Measurements from ENCODE around the gene FARS2.

The FARS2 gene

DNA sequence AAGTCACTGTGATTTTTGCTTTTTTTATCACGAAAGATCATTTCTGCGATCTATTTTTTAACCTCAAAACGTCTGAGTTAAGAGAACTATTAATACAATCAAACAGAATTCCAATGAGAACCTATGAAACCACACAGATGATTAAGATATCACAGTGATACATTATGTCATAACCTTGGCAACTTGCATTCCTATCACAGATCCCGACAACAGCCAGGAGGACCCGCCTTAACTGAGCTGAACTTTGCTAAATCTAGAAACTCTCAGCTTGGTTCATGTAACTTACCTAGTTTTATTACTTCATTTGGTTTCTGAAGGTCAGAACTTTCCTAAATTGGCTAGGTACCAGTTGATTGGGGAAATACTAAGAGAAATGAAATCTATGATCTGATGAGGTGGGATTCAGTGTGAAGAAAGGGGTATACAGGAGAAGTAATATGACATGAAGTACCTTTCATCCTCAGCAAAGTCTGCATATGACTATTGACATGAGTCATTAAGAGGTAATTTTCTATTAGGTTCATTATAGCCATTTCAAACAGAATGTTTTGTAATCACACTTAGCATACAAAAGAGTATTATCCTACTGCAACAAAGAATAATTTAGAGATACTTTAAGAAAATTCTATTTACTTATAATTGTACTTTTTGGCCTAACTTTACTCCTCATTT, 11.7 kb upstream of the FARS2 start:
- no peak for DNase-seq (ENCODE audit: low read depth)

GRCh38 chr6:5250451-5250850, 10.9 kb upstream of the FARS2 start:
- no peak for DNase-seq (ENCODE audit: low read depth)

GRCh38 chr6:5250911-5251310, 10.4 kb upstream of the FARS2 start:
- no peak for DNase-seq (ENCODE audit: low read depth)

- DNase-seq (ENCODE audit: low read depth), result no peak
Observed at GRCh38 chr6:5256952-5257351, 4.4 kb upstream of the FARS2 start.

GRCh38 chr6:5257400-5257799, 3.9 kb upstream of the FARS2 start:
- no peak for DNase-seq (ENCODE audit: low read depth)

- no peak for DNase-seq (ENCODE audit: low read depth)
Observed at GRCh38 chr6:5259428-5259827, 1.9 kb upstream of the FARS2 start.

DNA sequence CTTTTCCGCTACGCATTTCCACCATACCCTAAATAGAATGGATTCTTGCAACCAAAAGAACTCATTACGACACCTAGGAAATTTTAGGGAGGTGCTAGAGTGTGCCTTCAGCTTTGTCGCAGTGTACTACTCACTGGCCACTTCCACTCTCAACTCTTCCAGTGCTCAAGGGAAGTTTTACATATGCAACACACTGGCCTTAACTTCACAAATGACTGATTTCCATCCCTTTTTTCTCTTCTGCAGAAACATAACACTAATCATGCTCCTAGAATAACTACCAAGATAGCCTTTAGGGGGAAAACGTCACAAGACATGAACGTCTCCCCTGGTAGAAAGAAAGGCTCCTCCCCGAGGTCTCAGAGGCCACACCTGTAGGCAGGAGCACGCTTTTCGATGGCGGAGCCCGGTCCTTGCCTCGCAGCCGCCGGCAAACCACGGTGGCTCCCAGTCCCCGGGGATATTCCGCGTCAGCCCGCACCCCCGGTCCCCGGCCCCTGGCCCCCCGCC, 1.1 kb upstream of the FARS2 start:
- DNase-seq (ENCODE audit: low read depth), result peak; percentile 64

DNA sequence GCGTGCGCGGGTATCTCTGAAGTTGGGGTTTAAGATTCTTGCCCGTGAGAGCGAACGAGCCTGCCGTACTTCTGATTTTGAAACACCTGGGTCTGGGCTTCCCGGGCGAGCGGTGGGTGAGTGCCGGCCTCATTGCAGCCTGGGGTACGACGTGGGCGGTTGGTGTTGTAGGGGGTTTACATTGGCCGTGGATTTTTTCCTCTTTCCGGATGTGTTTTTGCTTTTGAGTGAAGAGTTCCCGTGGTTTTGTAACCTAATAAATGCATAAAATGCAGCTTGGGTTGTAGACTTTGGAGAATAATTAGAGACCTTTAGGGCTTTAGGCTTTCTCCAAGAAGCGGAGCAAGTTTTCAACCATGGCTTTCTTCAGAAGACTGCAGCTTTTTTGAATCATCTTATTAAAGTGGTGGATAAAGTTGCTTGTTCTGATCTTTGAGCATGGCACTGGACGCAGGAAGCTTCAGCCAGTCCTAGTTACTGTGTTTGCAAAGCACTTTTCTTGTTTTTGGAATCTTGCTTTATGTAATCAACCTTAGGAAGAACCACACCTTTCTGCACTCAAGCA, 314 bp downstream of the FARS2 start:
- DNase-seq (ENCODE audit: low read depth), result no peak

DNA sequence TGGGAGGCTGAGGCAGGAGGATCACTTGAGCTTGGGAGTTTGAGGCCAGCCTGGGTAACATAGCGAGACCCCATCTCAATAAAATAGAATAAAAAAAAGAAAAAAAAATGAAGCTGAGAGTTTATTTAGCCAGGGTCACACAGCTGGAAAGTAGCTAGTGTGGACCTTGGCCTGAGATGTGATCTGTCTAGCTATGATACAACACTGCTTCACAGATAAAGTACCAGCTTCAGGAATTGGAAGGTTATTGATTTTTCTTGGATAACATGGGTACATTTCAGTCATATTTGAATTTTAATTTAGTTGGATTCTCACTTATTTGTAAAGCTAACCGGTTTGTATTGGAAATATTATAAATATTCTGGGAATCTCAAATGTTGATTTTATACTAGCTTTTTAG, 5.1 kb downstream of the FARS2 start:
- no peak for DNase-seq (ENCODE audit: low read depth)

DNA sequence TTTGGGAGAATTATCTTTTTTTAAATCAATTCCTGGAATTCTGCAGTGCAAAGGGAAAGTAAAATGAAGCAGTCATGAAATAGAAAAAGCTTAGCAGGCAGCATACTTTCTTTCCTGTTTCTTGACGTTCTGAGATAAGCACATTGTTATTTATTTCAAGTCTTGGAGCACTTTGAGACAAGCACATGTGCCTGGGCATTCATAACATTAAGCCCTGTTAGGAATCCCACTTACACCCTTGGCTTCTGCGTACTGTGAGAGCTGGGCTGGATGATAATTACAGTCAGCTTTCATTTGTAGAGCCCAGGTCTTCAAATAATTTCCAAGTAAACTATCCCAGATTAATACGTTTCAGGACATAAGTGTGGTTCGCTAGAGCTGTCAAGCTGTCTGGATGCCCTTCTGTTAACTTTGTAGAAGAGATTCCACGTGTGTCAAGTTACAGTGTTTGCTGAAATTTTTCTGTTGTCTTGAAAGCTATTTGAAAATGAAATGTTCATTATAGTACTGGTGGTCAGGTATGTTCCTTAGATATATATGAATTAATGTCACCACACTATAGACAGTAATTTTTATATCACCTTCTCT, 8.9 kb downstream of the FARS2 start:
- no peak for DNase-seq (ENCODE audit: low read depth)

DNA sequence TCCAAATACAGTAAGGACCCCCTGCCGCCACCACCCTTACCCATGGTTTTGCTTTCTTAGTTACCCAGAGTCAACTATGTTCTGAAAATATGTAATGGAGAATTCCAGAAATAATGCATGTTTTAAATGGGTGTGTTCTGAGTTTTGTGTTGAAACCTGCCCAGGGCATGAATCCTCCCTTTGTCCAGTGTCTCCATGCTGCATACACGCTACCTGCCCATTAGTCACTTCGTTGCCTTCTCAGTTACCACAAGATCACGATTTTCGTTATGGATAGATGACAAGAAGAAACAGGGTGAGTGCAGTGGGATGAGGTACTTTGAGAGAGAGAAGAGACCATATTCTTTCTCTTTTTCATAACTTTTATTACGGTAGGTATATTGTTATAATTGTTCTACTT, 10.6 kb downstream of the FARS2 start:
- DNase-seq (ENCODE audit: low read depth), result no peak

GRCh38 chr6:5274231-5274630, 12.9 kb downstream of the FARS2 start:
- DNase-seq (ENCODE audit: low read depth), result no peak

DNA sequence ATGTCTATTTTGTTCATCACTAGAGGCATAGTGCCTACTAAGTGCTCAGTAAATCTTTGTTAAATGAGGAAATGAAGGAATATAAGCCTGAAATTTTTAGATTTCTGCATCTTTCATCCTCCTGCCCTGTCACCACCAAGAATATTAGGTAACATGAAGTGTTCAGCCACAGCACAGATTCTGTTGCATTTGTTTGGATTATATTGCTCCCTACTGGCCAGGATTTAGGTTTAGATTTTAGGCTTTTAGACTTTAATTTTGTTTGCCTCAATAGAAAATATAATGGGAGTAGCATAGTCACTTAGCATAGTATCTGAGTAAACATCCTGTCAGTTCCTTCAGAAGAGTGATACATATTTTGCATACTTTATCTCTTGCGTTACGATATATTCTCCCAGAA, 14.2 kb downstream of the FARS2 start:
- no peak for DNase-seq (ENCODE audit: low read depth)

- DNase-seq (ENCODE audit: low read depth), result no peak
Observed at GRCh38 chr6:5276581-5276980, 15.3 kb downstream of the FARS2 start.

GRCh38 chr6:5277589-5277988, 16.3 kb downstream of the FARS2 start:
- no peak for DNase-seq (ENCODE audit: low read depth)

GRCh38 chr6:5278047-5278446, 16.7 kb downstream of the FARS2 start:
- DNase-seq (ENCODE audit: low read depth), result no peak

- DNase-seq (ENCODE audit: low read depth), result no peak
Observed at GRCh38 chr6:5278565-5279120, 17.3 kb downstream of the FARS2 start.

GRCh38 chr6:5279891-5280338, 18.6 kb downstream of the FARS2 start:
- DNase-seq (ENCODE audit: low read depth), result no peak

- DNase-seq (ENCODE audit: low read depth), result no peak
Observed at GRCh38 chr6:5280920-5281319, 19.6 kb downstream of the FARS2 start.

DNA sequence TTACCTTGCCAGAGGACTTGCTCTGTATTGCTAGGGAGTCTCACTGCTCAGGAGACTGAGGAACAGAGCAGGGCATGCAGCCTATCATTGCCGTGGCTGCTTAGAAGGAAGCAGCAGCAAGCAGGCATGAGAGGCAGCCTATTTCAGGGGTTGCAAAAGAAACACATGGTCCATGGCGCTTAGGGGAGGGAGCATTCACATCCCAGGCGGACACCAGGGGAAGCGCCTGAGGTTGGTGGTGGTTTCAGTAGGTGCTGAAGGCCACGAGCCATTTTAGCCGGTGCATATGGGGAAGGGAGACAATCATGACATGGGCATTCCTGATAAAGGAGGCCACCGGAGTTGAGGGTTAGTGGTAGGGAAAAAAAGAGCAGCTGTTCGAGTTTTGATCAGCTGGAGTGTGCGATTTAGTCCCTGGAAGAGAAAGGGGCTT, 20.9 kb downstream of the FARS2 start:
- DNase-seq (ENCODE audit: low read depth), result no peak

DNA sequence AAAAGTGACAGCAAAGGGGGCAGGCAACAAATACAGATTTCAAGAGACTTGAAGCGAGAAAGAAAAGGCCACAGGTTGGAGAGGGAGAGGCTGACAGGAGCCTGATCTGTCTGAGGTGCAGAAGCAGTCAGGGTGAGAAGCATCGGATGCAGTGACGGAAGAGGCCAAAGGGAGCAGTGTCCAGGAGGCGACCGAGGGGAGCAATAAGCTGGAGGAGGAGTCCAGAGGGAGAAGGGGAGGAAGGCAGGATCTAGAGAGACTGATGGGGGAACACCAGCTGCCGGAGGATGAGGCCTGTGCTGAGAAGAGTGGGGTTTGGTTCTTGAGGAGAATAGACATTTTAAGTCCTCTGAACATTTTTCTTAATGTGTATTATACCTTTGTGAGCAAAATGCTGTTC, 23.8 kb downstream of the FARS2 start:
- no peak for DNase-seq (ENCODE audit: low read depth)

- DNase-seq (ENCODE audit: low read depth), result no peak
Observed at GRCh38 chr6:5285526-5285925, 24.2 kb downstream of the FARS2 start.

- DNase-seq (ENCODE audit: low read depth), result no peak
Observed at GRCh38 chr6:5286780-5287179, 25.5 kb downstream of the FARS2 start.

All from stimulated activated CD8-positive, alpha-beta memory T cell treated with anti-CD3 and anti-CD28 coated beads, Interleukin-12 subunit alpha, Interleukin-12 subunit beta, amount 100 ng/mL, for 4 hours (primary cell).